H1 (cell line): ENCODE data around the gene TAX1BP1. TPM values are rescaled to one million over a fixed set of nuclear protein-coding genes. Genes with fewer than 3 reads are reported as not detected.

Experiments
- CTCF ChIA-PET: fragments of 300-600 bp; sonication (Branson Sonifier 250); formaldehyde crosslinking; loops from one replicate; lab custom pipeline; 2021; ENCODE audit not compliant: partially characterized antibody; lab: Charles Lee
- POLR2A ChIA-PET: fragments of 300-600 bp; sonication (Branson Sonifier 250); formaldehyde crosslinking; loops from one replicate; lab custom pipeline; 2021; ENCODE audit warnings: inconsistent platforms; ENCODE audit not compliant: partially characterized antibody; lab: Charles Lee
- DNase-seq, 2 experiments: peaks; one replicate each; pipeline versions ENCODE4 v3.0.0 to v3.0.0-alpha.2; 2010 to 2022; ENCODE audit warnings: low spot score in 2 of 2, low read depth in 1 of 2, mixed read lengths in 1 of 2
- FAIRE-seq: peaks from 2 replicates; lab custom pipeline; 2011; peaks lifted over from hg19 to GRCh38; lab: Jason Lieb, UNC
- H2AFZ ChIP-seq: 2 replicates; pipeline ENCODE4 v1.8.1; 2012; ENCODE audit warnings: low read length, inconsistent platforms
- H2AK5ac ChIP-seq: 2 replicates; pipeline ENCODE4 v1.6.1; 2013; ENCODE audit warnings: low read depth, low read length
- H2BK120ac ChIP-seq: replicated peaks from 2 replicates; pipeline ENCODE3; 2013; ENCODE audit warnings: low read depth, low read length, inconsistent platforms
- H2BK12ac ChIP-seq: 2 replicates; pipeline ENCODE4 v1.6.1; 2013; ENCODE audit warnings: low read depth, low read length
- H2BK15ac ChIP-seq: 2 replicates; pipeline ENCODE4 v1.6.1; 2013; ENCODE audit warnings: low read length
- H2BK20ac ChIP-seq: 2 replicates; pipeline ENCODE4 v1.6.1; 2013; ENCODE audit warnings: low read length
- H2BK5ac ChIP-seq: 2 replicates; pipeline ENCODE4 v1.6.1; 2013; ENCODE audit warnings: low read depth, low read length
- H3K14ac ChIP-seq: 2 replicates; pipeline ENCODE4 v1.6.1; 2013; ENCODE audit warnings: inconsistent platforms; ENCODE audit not compliant: insufficient read length
- H3K18ac ChIP-seq: 2 replicates; pipeline ENCODE4 v1.6.1; 2013; ENCODE audit warnings: low read length; ENCODE audit errors: extremely low read depth
- H3K23ac ChIP-seq: 2 replicates; pipeline ENCODE4 v1.6.1; 2013; ENCODE audit warnings: inconsistent platforms; ENCODE audit not compliant: insufficient read length
- H3K23me2 ChIP-seq: 2 replicates; pipeline ENCODE4 v1.6.1; 2013; ENCODE audit warnings: low read depth, low read length
- H3K27ac ChIP-seq: 2 replicates; pipeline ENCODE4 v1.6.1; 2011; ENCODE audit warnings: low read depth, low read length, inconsistent platforms
- H3K27me3 ChIP-seq, 4 experiments: replicated peaks in 1 of 4; 1 replicate in 1 of 4; 2 replicates in 3 of 4; pipeline versions ENCODE4 v1.6.1 to v1.8.1; 2011 to 2013; ENCODE audit warnings: low read length in 3 of 4, mild to moderate bottlenecking in 3 of 4, inconsistent platforms in 2 of 4, mixed read lengths in 2 of 4, moderate library complexity in 1 of 4; ENCODE audit not compliant: control insufficient read depth in 3 of 4, insufficient read depth in 3 of 4; ENCODE audit errors: extremely low read depth in 1 of 4
- H3K36me3 ChIP-seq, 4 experiments: 2 replicates each; pipeline versions ENCODE4 v1.6.1 to v1.8.1; 2011 to 2013; ENCODE audit warnings: mild to moderate bottlenecking in 4 of 4, low read length in 3 of 4, moderate library complexity in 2 of 4, control low read depth in 1 of 4, inconsistent platforms in 1 of 4; ENCODE audit not compliant: insufficient read depth in 4 of 4, control insufficient read depth in 2 of 4
- H3K4ac ChIP-seq: replicated peaks from 2 replicates; pipeline ENCODE3; 2013; ENCODE audit warnings: low read length, low read depth, mixed read lengths, inconsistent platforms; ENCODE audit not compliant: insufficient read length
- H3K4me1 ChIP-seq, 4 experiments: replicated peaks in 1 of 4; 1 replicate in 1 of 4; 2 replicates in 3 of 4; pipeline versions ENCODE4 v1.6.1 to v1.8.1; 2011 to 2013; ENCODE audit warnings: low read length in 3 of 4, inconsistent platforms in 2 of 4, mixed read lengths in 1 of 4; ENCODE audit not compliant: insufficient read depth in 4 of 4, control insufficient read depth in 3 of 4
- H3K4me2 ChIP-seq, 2 experiments: 2 replicates each; pipeline versions ENCODE4 v1.6.1 to v1.8.1; 2011 to 2013; ENCODE audit warnings: low read depth in 2 of 2, low read length in 2 of 2, control low read depth in 1 of 2, inconsistent platforms in 1 of 2, mild to moderate bottlenecking in 1 of 2; ENCODE audit not compliant: insufficient read depth in 1 of 2
- H3K4me3 ChIP-seq, 4 experiments: fragments of 200-600, 300-600 bp in 1 of 4; sonication (generic), shearing (Covaris generic), sonication (Bioruptor Twin) in 1 of 4; 2 replicates each; pipeline versions ENCODE4 v1.5.1 to v1.8.1; 2011 to 2016; ENCODE audit warnings: low read length in 4 of 4, low read depth in 3 of 4, control low read depth in 2 of 4, inconsistent platforms in 2 of 4, mild to moderate bottlenecking in 2 of 4, mixed read lengths in 1 of 4, moderate library complexity in 1 of 4; ENCODE audit not compliant: insufficient read depth in 2 of 4; ENCODE audit errors: extremely low read depth in 1 of 4
- H3K56ac ChIP-seq: replicated peaks from 2 replicates; pipeline ENCODE3; 2013; ENCODE audit warnings: low read depth, mild to moderate bottlenecking, mixed read lengths, low read length, inconsistent platforms; ENCODE audit not compliant: insufficient read length
- H3K79me1 ChIP-seq: 2 replicates; pipeline ENCODE4 v1.6.1; 2013; ENCODE audit warnings: low read depth, low read length, control low read depth
- H3K79me2 ChIP-seq, 2 experiments: 2 replicates each; pipeline versions ENCODE4 v1.6.1 to v1.8.1; 2012 to 2013; ENCODE audit warnings: low read length in 2 of 2, mild to moderate bottlenecking in 2 of 2, inconsistent platforms in 1 of 2; ENCODE audit not compliant: insufficient read depth in 2 of 2, control insufficient read depth in 1 of 2
- H3K9ac ChIP-seq, 4 experiments: replicated peaks in 1 of 4; 1 replicate in 1 of 4; 2 replicates in 3 of 4; pipeline versions ENCODE4 v1.6.1 to v1.8.1; 2011 to 2013; ENCODE audit warnings: low read depth in 3 of 4, low read length in 3 of 4, control low read depth in 2 of 4, mild to moderate bottlenecking in 2 of 4, moderate library complexity in 2 of 4, inconsistent platforms in 1 of 4; ENCODE audit errors: extremely low read depth in 1 of 4
- H3K9me3 ChIP-seq, 2 experiments: 2 replicates each; pipeline versions ENCODE4 v1.6.1 to v1.8.1; 2012 to 2013; ENCODE audit warnings: mild to moderate bottlenecking in 2 of 2, moderate library complexity in 2 of 2, control low read depth in 1 of 2, inconsistent platforms in 1 of 2, low read depth in 1 of 2, low read length in 1 of 2, mixed read lengths in 1 of 2; ENCODE audit not compliant: insufficient read depth in 2 of 2
- H4K20me1 ChIP-seq, 2 experiments: replicated peaks in 1 of 2; 2 replicates each; pipeline versions ENCODE3 to v1.8.1; 2011 to 2013; ENCODE audit warnings: inconsistent platforms in 2 of 2, low read length in 2 of 2, mild to moderate bottlenecking in 1 of 2; ENCODE audit not compliant: insufficient read depth in 2 of 2, control insufficient read depth in 1 of 2
- H4K5ac ChIP-seq: 2 replicates; pipeline ENCODE4 v1.6.1; 2013; ENCODE audit warnings: low read length, low read depth, mixed read lengths, inconsistent platforms; ENCODE audit not compliant: insufficient read length
- H4K8ac ChIP-seq: 2 replicates; pipeline ENCODE4 v1.8.0; 2013; ENCODE audit warnings: mild to moderate bottlenecking, moderate library complexity, low read length, inconsistent platforms; ENCODE audit not compliant: insufficient read depth; ENCODE audit errors: extremely low read depth
- H4K91ac ChIP-seq: replicated peaks from 2 replicates; pipeline ENCODE3; 2013; ENCODE audit warnings: low read length, mixed read lengths, inconsistent platforms; ENCODE audit not compliant: insufficient read length
- CBX5 ChIP-seq: fragments of 300-800, 300-1000 bp; sonication (generic); IDR thresholded peaks from 2 replicates; pipeline ENCODE4 v1.7.1; 2016; ENCODE audit warnings: antibody characterized with exemption, low read length, low read depth
- KDM5A ChIP-seq: fragments of 200-600 bp; IDR thresholded peaks from 2 replicates; pipeline ENCODE4 v1.7.1; 2012; ENCODE audit warnings: mild to moderate bottlenecking, low read length, inconsistent platforms, mixed read lengths
- PHF8 ChIP-seq: fragments of 200-600 bp; sonication (generic); conservative IDR thresholded peaks from 2 replicates; pipeline ENCODE4 v1.7.1; 2012; ENCODE audit warnings: low read depth, mild to moderate bottlenecking, inconsistent platforms, low read length, moderate library complexity
- POLR2A ChIP-seq, 2 experiments: IDR thresholded peaks; 1 replicate in 1 of 2; 2 replicates in 1 of 2; pipeline ENCODE4 v1.6.1; 2011; ENCODE audit warnings: low read depth in 2 of 2, low read length in 2 of 2, mild to moderate bottlenecking in 2 of 2; ENCODE audit errors: control extremely low read depth in 1 of 2
- RAD21 ChIP-seq, 2 experiments: IDR thresholded peaks in 1 of 2; conservative IDR thresholded peaks in 1 of 2; 2 replicates each; pipeline ENCODE4 v1.6.1; 2011; ENCODE audit warnings: low read depth in 2 of 2, low read length in 2 of 2, improper control_type of control experiment in 1 of 2, inconsistent platforms in 1 of 2, mild to moderate bottlenecking in 1 of 2, moderate library complexity in 1 of 2
- SAP30 ChIP-seq: fragments of 300-600 bp; sonication (generic); IDR thresholded peaks from 2 replicates; pipeline ENCODE4 v1.7.1; 2012; ENCODE audit warnings: low read length, moderate library complexity, mild to moderate bottlenecking, inconsistent platforms; ENCODE audit not compliant: insufficient read depth, insufficient replicate concordance
- SUZ12 ChIP-seq: fragments of 200-600 bp; sonication (generic); IDR thresholded peaks from 2 replicates; pipeline ENCODE4 v1.6.1; 2012; ENCODE audit warnings: mild to moderate bottlenecking, inconsistent platforms, low read length, moderate library complexity, mixed read lengths
- TAF1 ChIP-seq: IDR thresholded peaks from 2 replicates; pipeline ENCODE4 v1.6.1; 2011; ENCODE audit warnings: mild to moderate bottlenecking, low read depth, low read length
- ZNF274 ChIP-seq: IDR thresholded peaks from 2 replicates; pipeline ENCODE4 v1.7.0; 2012; ENCODE audit warnings: low read length, borderline replicate concordance; ENCODE audit errors: extremely low read depth
- WGBS, 2 experiments: shearing (Covaris generic) in 1 of 2; methylation state at CpG; one replicate each; pipeline versions ENCODE4 v1.1.6 to v1.1.7; 2013 to 2015; ENCODE audit warnings: low lambda C conversion rate in 2 of 2, mixed read lengths in 2 of 2, inconsistent platforms in 1 of 2, low coverage in 1 of 2, missing lambda C conversion rate in 1 of 2; ENCODE audit not compliant: insufficient replicate concordance in 2 of 2, insufficient coverage in 1 of 2, insufficient read length in 1 of 2; ENCODE audit errors: extremely low coverage in 1 of 2, missing lambda C conversion rate in 1 of 2; 5-methylcytosine and 5-hydroxymethylcytosine counted together
- long read RNA-seq, 2 experiments: library from RNA in 1 of 2; library from capped mRNA in 1 of 2; stranded (forward); transcript quantifications; one replicate each; pipeline ENCODE4 v2.0.0, GENCODE V29; 2021; ENCODE audit warnings: inconsistent platforms in 1 of 2
- polyA minus RNA-seq, 3 experiments: library from RNA; depleted of rRNA, polyadenylated mRNA; stranded (reverse); fragments of >200 nt; gene quantifications; 1 replicate in 2 of 3; 2 replicates in 1 of 3; pipeline ENCODE4 v1.2.3, GENCODE V29; 2011
- polyA plus RNA-seq, 7 experiments: library from polyadenylated mRNA; depleted of rRNA in 3 of 7; stranded (reverse) in 5 of 7; unstranded in 2 of 7; fragments of >200 nt in 5 of 7; fragments of 200-250 nt in 2 of 7; gene quantifications; 1 replicate in 5 of 7; 2 replicates in 1 of 7; 4 replicates in 1 of 7; pipeline versions ENCODE4 v1.2.1 to v1.2.3, GENCODE V29; 2011 to 2013; ENCODE audit warnings: missing spikeins in 2 of 7, mixed read lengths in 2 of 7
- total RNA-seq: library from RNA; stranded (reverse); fragmentation: NEBNext Ultra II Directional; extraction: Animal tissue kit (Norgen Biotek cat#: 25700); gene quantifications from 2 replicates; pipeline ENCODE4 v1.2.1, GENCODE V29; 2021

TAX1BP1 gene
- 62.7 and 64.0 TPM in 2 replicates for total RNA-seq
- polyA plus RNA-seq (2011; rRNA removed), result 31.3 and 56.0 TPM in 2 replicates
- polyA plus RNA-seq (2011; cell fraction: cytosol; rRNA removed), result 38.8 TPM
- polyA plus RNA-seq (2011; cell fraction: nucleus; rRNA removed), result 40.7 TPM
- polyA plus RNA-seq (2012, experiment 1 of 2), result 46.3 to 91.3 TPM (median 55.4 TPM) in 4 replicates
- polyA plus RNA-seq (2012, experiment 2 of 2), result 4.3 TPM
- 59.3 TPM for polyA plus RNA-seq (2013, experiment 1 of 2)
- 59.9 TPM for polyA plus RNA-seq (2013, experiment 2 of 2)
- 96.8 and 120 TPM in 2 replicates for polyA minus RNA-seq (2011; rRNA and poly(A)+ RNA removed)
- 20.9 TPM for polyA minus RNA-seq (2011; cell fraction: cytosol; rRNA and poly(A)+ RNA removed)
- 173 TPM for polyA minus RNA-seq (2011; cell fraction: nucleus; rRNA and poly(A)+ RNA removed)
- long read RNA-seq, experiment 1, transcript TAX1BP1-201 (17 exons, 2,478 nt), result major isoform, 7 of 54 reads
- long read RNA-seq, experiment 1, partial matches to known transcripts, result 38 of 54 reads
- long read RNA-seq, experiment 1, other reads (novel, unspliced or antisense), result 8 of 54 reads
- long read RNA-seq, experiment 2, transcript TAX1BP1-201 (17 exons, 2,478 nt), result major isoform, 70 of 106 reads
- long read RNA-seq, experiment 2, partial matches to known transcripts, result 14 of 106 reads
- long read RNA-seq, experiment 2, other reads (novel, unspliced or antisense), result 20 of 106 reads

DNA sequence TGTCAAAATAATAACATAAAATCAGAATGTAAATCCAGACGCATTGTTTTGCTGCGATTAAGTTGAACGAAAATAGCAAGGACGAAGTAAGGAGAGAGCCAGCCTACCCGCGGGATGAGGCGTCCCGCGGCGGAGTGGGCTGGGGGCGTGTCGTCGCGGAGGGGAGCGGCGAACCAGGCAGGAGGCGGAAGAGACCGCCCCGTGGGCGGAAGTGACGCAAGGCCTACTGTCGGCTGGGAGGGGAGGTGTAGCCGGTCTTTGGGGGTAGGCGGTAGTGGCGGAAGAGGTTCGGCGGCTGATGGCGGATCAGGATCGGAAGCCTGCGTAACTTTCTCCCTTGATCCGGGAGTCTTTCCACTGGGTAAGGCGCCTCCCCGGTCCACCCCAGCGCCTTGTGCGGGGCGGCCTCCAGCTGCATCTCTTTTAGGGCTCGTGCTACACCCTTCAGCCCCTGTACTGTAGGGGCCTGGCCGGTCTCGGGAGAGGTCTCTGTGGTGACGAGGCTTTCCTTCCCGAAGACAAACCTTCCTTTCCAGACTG lies at the start of gene TAX1BP1:
TSS of gene TAX1BP1 (plus strand) at position 254 of the 540 bp plus-strand sequence. CDS start 8,363 bp downstream, outside the sequence.
- POLR2A ChIA-PET, result interaction anchor here (1.3 to 2.5 kb wide), 6 partner anchors 13 to 299 kb away, joined by 3 to 10 read pairs (median 4); no protein-coding TSS in a partner anchor
- H2AFZ ChIP-seq, result peak within 1 kb of the TSS; percentile 98
- H3K23ac ChIP-seq, result no peak within 1 kb of the TSS
- DNase-seq (peak; percentile 54 to 92), FAIRE-seq (no peak)
- peaks cover 0 to 32% of the 10 kb centered on the region in 2 experiments; a peak in 3 of 4 replicates for H3K79me2 ChIP-seq
- no peaks in the 10 kb centered on the region for H3K27me3 ChIP-seq
- peak within 1 kb of the TSS; percentile 86 for H3K27ac ChIP-seq
- peaks cover 0 to 3% (median 1%) of the 10 kb centered on the region in 4 experiments; a peak in 2 of 7 replicates for H3K4me1 ChIP-seq
- no peak within 1 kb of the TSS for H2AK5ac ChIP-seq
- CTCF ChIA-PET, result interaction anchor here (1.0 to 2.0 kb wide), 4 partner anchors 35 to 356 kb away, joined by 3 to 5 read pairs (median 4); no protein-coding TSS in a partner anchor
- H3K56ac ChIP-seq, result peak within 1 kb of the TSS; percentile 86
- no peaks in the 10 kb centered on the region for H3K9me3 ChIP-seq
- peaks cover 0 to 1% of the 10 kb centered on the region in 2 experiments for H4K20me1 ChIP-seq
- WGBS, 2 experiments, result 2% methylated on average over 40 of the region's 41 CpGs; no CpG with 5 or more reads in 1 of the 2 experiments
- peak within 1 kb of the TSS; percentile 88 for H4K5ac ChIP-seq
- H3K79me1 ChIP-seq, result no peaks in the 10 kb centered on the region
- peak within 1 kb of the TSS; percentile 88 for H2BK5ac ChIP-seq
- H2BK12ac ChIP-seq, result peak within 1 kb of the TSS; percentile 18; the same call in 1 of the 2 replicates
- H3K36me3 ChIP-seq, result no peaks in the 10 kb centered on the region
- H3K9ac ChIP-seq, result peak within 1 kb of the TSS; percentile 81 to 94 (median 91)
- H3K4me2 ChIP-seq, result peak within 1 kb of the TSS; percentile 82 to 83
- H3K23me2 ChIP-seq, result no peaks in the 10 kb centered on the region; the same call in 1 of the 2 replicates
- H3K4ac ChIP-seq, result peak within 1 kb of the TSS; percentile 81
- 0 out of 2 replicates have a peak within 1 kb of the TSS, but pooled peaks have one; percentile 29 for H2BK15ac ChIP-seq
- H4K8ac ChIP-seq, result peak within 1 kb of the TSS; percentile 94; the same call in 1 of the 2 replicates
- H3K4me3 ChIP-seq, result peak within 1 kb of the TSS; percentile 90 to 98 (median 92)
- H4K91ac ChIP-seq, result peak within 1 kb of the TSS; percentile 60
- peak within 1 kb of the TSS; percentile 44 for H3K18ac ChIP-seq
- peak within 1 kb of the TSS; percentile 45 for H3K14ac ChIP-seq
- H2BK20ac ChIP-seq, result no peak within 1 kb of the TSS
- H2BK120ac ChIP-seq, result no peak within 1 kb of the TSS
- no peak for TF ChIP-seq ZNF274
- peak; percentile 67 to 90 for TF ChIP-seq POLR2A (IDR thresholded peaks at IDR 0.05; ENCODE audit: control extremely low read depth in 1 of 2, low read depth in 2 of 2, low read length in 2 of 2)
- no peak for TF ChIP-seq RAD21 (IDR thresholded peaks at IDR 0.05 in 1 of 2, conservative IDR thresholded peaks at IDR 0.05 in 1 of 2; ENCODE audit: low read depth in 2 of 2, low read length in 2 of 2)
- no peak; the same call in 1 of the 2 replicates for TF ChIP-seq KDM5A
- peak; percentile 22 for TF ChIP-seq SAP30
- TF ChIP-seq CBX5, result no peak
- TF ChIP-seq SUZ12, result no peak
- peak; percentile 90 for TF ChIP-seq PHF8
- peak; percentile 89 for TF ChIP-seq TAF1
